Panc1 (cell line): ENCODE results near the gene KCNH1.

ENCODE experiments used
- POLR2AphosphoS5 ChIP-seq: IDR thresholded peaks from 2 replicates; pipeline ENCODE4 v1.6.1; 2012; ENCODE audit warnings: mild to moderate bottlenecking, low read depth, low read length, moderate library complexity
- SIN3A ChIP-seq: IDR thresholded peaks from 2 replicates; pipeline ENCODE4 v1.6.1; 2012; ENCODE audit warnings: low read depth, mild to moderate bottlenecking, low read length, moderate library complexity, borderline replicate concordance; ENCODE audit not compliant: insufficient read depth
- TF ChIP-seq, protein P1 (sequence below): fragments of 450-650 bp; IDR thresholded peaks from 2 replicates; pipeline ENCODE4 v1.5.1; 2017; ENCODE audit warnings: mild to moderate bottlenecking
- TF ChIP-seq, protein P2 (sequence below), 2 experiments: IDR thresholded peaks; 2 replicates each; pipeline ENCODE4 v1.6.1; 2011 to 2012; ENCODE audit warnings: low read depth in 2 of 2, control low read depth in 1 of 2, low read length in 1 of 2, mild to moderate bottlenecking in 1 of 2, moderate library complexity in 1 of 2; ENCODE audit not compliant: insufficient read depth in 1 of 2

DNA sequence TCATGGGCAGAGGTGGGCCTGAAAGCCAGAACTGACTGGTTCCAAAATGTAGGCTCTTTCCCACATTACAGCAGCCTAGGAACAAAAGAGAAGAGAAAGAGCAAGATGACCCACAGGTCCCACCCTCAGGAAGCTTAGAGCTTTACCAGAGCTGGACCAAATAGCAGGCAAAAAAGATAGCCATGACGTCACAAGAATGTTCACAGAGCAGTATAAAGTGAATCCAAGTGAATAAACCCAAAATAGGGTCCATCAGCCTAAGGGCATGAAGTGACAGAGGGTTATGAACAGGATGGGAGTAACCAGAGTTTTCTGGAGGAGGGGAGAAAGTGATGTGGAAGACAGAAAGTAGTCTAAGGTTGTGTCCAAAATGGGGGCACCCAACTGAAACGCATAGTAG, 221.2 kb downstream of the KCNH1 start:
- TF ChIP-seq, protein P1, sequence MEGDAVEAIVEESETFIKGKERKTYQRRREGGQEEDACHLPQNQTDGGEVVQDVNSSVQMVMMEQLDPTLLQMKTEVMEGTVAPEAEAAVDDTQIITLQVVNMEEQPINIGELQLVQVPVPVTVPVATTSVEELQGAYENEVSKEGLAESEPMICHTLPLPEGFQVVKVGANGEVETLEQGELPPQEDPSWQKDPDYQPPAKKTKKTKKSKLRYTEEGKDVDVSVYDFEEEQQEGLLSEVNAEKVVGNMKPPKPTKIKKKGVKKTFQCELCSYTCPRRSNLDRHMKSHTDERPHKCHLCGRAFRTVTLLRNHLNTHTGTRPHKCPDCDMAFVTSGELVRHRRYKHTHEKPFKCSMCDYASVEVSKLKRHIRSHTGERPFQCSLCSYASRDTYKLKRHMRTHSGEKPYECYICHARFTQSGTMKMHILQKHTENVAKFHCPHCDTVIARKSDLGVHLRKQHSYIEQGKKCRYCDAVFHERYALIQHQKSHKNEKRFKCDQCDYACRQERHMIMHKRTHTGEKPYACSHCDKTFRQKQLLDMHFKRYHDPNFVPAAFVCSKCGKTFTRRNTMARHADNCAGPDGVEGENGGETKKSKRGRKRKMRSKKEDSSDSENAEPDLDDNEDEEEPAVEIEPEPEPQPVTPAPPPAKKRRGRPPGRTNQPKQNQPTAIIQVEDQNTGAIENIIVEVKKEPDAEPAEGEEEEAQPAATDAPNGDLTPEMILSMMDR = no peak
- TF ChIP-seq SIN3A = no peak
- TF ChIP-seq POLR2AphosphoS5 = no peak
- TF ChIP-seq, protein P2, sequence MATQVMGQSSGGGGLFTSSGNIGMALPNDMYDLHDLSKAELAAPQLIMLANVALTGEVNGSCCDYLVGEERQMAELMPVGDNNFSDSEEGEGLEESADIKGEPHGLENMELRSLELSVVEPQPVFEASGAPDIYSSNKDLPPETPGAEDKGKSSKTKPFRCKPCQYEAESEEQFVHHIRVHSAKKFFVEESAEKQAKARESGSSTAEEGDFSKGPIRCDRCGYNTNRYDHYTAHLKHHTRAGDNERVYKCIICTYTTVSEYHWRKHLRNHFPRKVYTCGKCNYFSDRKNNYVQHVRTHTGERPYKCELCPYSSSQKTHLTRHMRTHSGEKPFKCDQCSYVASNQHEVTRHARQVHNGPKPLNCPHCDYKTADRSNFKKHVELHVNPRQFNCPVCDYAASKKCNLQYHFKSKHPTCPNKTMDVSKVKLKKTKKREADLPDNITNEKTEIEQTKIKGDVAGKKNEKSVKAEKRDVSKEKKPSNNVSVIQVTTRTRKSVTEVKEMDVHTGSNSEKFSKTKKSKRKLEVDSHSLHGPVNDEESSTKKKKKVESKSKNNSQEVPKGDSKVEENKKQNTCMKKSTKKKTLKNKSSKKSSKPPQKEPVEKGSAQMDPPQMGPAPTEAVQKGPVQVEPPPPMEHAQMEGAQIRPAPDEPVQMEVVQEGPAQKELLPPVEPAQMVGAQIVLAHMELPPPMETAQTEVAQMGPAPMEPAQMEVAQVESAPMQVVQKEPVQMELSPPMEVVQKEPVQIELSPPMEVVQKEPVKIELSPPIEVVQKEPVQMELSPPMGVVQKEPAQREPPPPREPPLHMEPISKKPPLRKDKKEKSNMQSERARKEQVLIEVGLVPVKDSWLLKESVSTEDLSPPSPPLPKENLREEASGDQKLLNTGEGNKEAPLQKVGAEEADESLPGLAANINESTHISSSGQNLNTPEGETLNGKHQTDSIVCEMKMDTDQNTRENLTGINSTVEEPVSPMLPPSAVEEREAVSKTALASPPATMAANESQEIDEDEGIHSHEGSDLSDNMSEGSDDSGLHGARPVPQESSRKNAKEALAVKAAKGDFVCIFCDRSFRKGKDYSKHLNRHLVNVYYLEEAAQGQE (IDR thresholded peaks at IDR 0.05; ENCODE audit: insufficient read depth in 1 of 2, low read depth in 2 of 2, low read length in 1 of 2) = no peak
